ENCODE data around the gene DENND4A. TPM values are rescaled to one million over a fixed set of nuclear protein-coding genes. Genes with fewer than 3 reads are reported as not detected.

DENND4A gene
- total and polyA plus RNA-seq, 2 of the 4 experiments (the other 2 are of a cell fraction), result 4.1 to 17.7 TPM

GRCh38 chr15:65821070-65821469 lies 29.0 kb upstream of the DENND4A start:
- H3K9ac ChIP-seq (ENCODE audit: low read depth, low read length), result no peak overlapping the region
- no peak overlapping the region for H2BK5ac ChIP-seq (ENCODE audit: low read depth, low read length, poor library complexity, severe bottlenecking)
- ATAC-seq (ENCODE audit: low read depth) (no peak), DNase-seq (no peak)
- H2BK20ac ChIP-seq (ENCODE audit: low read depth, low read length), result no peak overlapping the region
- no peak overlapping the region for H3K14ac ChIP-seq (replicated peaks; ENCODE audit: low read depth, low read length)
- no peak overlapping the region for H2BK15ac ChIP-seq (ENCODE audit: low read depth, low read length)
- H2AK5ac ChIP-seq (ENCODE audit: low read depth, low read length), result no peak overlapping the region
- H3K56ac ChIP-seq (ENCODE audit: extremely low read depth, insufficient read depth, low read length), result no peak overlapping the region
- H2BK120ac ChIP-seq (ENCODE audit: low read depth, low read length), result no peak overlapping the region
- no peak overlapping the region for H3K27ac ChIP-seq (ENCODE audit: insufficient read depth, low read length)
- H4K8ac ChIP-seq (ENCODE audit: low read depth in 2 of 2, low read length in 2 of 2), result no peak overlapping the region
- H4K5ac ChIP-seq (ENCODE audit: low read depth, low read length), result no peak overlapping the region
- dilution Hi-C loops (cut with HindIII; ENCODE audit: low sequenced_read_pairs, unreplicated experiment) (no loop called here), in situ Hi-C loops (cut with MboI; ENCODE audit: low sequenced_read_pairs) (no loop called here), intact Hi-C loops (cut with micrococcal nuclease) (no loop called here)
- no peak overlapping the region for H3K23ac ChIP-seq (ENCODE audit: low read depth, low read length)
- POLR2A ChIA-PET (ENCODE audit: unreplicated experiment), result no interaction called here
- TF ChIP-seq CHD1 (IDR thresholded peaks at IDR 0.05; ENCODE audit: low read depth, low read length) (no peak), ELK1 (IDR thresholded peaks at IDR 0.05; ENCODE audit: borderline replicate concordance, low read depth, low read length) (no peak), MXI1 (IDR thresholded peaks at IDR 0.05; ENCODE audit: borderline replicate concordance, low read depth, low read length) (no peak), POLR2A (IDR thresholded peaks at IDR 0.05; ENCODE audit: low read depth, low read length) (no peak), FOS (IDR thresholded peaks at IDR 0.05; ENCODE audit: low read depth, low read length) (no peak)
- no peak overlapping the region for H2AFZ ChIP-seq (replicated peaks; ENCODE audit: low read length, poor library complexity)
- 0 out of 2 replicates have a peak, but pooled peaks cover 1% of the 10 kb centered on the region for H3K4me1 ChIP-seq (ENCODE audit: control insufficient read depth, insufficient read depth, low read length)
- H3K36me3 ChIP-seq (ENCODE audit: control insufficient read depth, insufficient read depth, low read length), result no peaks in the 10 kb centered on the region
- H3K27me3 ChIP-seq (ENCODE audit: control insufficient read depth, insufficient read depth, low read length), result peaks cover 2% of the 10 kb centered on the region; the same call in 1 of the 2 replicates
- no peaks in the 10 kb centered on the region for H4K20me1 ChIP-seq (ENCODE audit: insufficient read depth, low read length)
- no peak overlapping the region for H4K91ac ChIP-seq (ENCODE audit: insufficient read depth, low read depth, low read length)
- CTCF ChIA-PET, result interaction anchor here (0.7 kb wide), 1 partner anchor 97 kb away, joined by 3 read pairs; no protein-coding TSS in a partner anchor
- H3K18ac ChIP-seq (ENCODE audit: low read depth, low read length), result no peak overlapping the region
- no peak overlapping the region for H3K4me3 ChIP-seq (ENCODE audit: insufficient read depth, low read depth, low read length)
- H3K4ac ChIP-seq (ENCODE audit: low read depth, low read length), result no peak overlapping the region
- no TSS peak for BruUV-seq (replicated peaks)
- H3K4me2 ChIP-seq (ENCODE audit: low read depth, low read length), result no peak overlapping the region
- no peaks in the 10 kb centered on the region for H3K9me1 ChIP-seq (ENCODE audit: insufficient read depth, low read length)
- no peak overlapping the region for H2AK9ac ChIP-seq (replicated peaks; ENCODE audit: low read depth, low read length, poor library complexity)
- no peaks in the 10 kb centered on the region for H3K9me3 ChIP-seq (ENCODE audit: control insufficient read depth, insufficient read depth, low read length)
- no peaks in the 10 kb centered on the region for H3K79me1 ChIP-seq (ENCODE audit: low read depth in 1 of 2, low read length in 2 of 2)
